Measurements from ENCODE around the gene EIF4E3.

DNA sequence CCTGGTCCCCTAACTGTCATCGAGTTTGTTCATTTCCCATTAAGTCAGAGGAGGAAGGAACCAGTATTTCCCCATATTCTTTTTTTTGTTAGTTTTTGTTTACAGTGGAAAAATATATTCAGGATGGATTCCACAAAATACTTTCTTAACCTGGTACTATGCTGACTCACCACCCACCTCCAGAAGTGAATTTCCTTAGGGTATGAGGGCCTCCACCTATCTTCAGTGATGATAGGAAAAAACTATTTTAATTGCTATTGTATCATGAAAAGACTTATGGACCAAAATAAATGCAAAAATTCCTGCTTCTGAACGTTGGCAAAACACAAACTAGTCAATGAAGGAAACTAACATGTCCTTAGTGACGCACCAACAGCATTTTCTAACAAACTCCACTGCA lies 77.5 kb downstream of the EIF4E3 start:
- no peak for TF ChIP-seq POLR2A (IDR thresholded peaks at IDR 0.05)
- TF ChIP-seq, protein P1, sequence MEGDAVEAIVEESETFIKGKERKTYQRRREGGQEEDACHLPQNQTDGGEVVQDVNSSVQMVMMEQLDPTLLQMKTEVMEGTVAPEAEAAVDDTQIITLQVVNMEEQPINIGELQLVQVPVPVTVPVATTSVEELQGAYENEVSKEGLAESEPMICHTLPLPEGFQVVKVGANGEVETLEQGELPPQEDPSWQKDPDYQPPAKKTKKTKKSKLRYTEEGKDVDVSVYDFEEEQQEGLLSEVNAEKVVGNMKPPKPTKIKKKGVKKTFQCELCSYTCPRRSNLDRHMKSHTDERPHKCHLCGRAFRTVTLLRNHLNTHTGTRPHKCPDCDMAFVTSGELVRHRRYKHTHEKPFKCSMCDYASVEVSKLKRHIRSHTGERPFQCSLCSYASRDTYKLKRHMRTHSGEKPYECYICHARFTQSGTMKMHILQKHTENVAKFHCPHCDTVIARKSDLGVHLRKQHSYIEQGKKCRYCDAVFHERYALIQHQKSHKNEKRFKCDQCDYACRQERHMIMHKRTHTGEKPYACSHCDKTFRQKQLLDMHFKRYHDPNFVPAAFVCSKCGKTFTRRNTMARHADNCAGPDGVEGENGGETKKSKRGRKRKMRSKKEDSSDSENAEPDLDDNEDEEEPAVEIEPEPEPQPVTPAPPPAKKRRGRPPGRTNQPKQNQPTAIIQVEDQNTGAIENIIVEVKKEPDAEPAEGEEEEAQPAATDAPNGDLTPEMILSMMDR (IDR thresholded peaks at IDR 0.05): no peak
- no peak for TF ChIP-seq EP300 (IDR thresholded peaks at IDR 0.05)
- TF ChIP-seq POLR2AphosphoS5 (IDR thresholded peaks at IDR 0.05): no peak
